ENCODE results near the gene KCNT2.

DNA sequence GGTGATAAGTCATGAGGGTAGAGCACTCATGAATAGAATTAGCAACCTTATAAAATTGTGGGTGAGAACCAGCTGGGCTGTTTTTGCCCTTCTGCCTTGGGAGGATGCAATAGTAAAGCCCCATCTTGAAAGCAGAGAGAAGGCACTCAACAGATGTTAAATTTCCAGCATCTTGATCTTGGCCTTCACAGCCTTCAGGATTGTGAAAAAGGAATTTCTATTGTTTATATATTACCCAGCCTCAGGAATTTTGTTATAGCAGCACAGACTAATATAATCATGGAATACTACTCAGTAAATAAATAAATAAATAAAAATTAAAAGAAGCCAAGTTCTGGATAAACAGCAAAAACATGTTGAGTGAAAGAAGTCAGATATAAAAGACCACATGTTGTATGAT is 175.2 kb downstream of the KCNT2 start:
- TF ChIP-seq CTCF (IDR thresholded peaks at IDR 0.05; ENCODE audit: poor library complexity) (no peak), EZH2 (IDR thresholded peaks at IDR 0.05; ENCODE audit: borderline replicate concordance) (no peak), EZH2phosphoT487 (IDR thresholded peaks at IDR 0.05; ENCODE audit: low read depth, severe bottlenecking, unreplicated experiment) (no peak)
